OCI-LY1 (cell line): ENCODE data around the gene EPHA2.

Source experiments
- H2AFZ ChIP-seq: fragments of 200-600 bp; sonication (generic), shearing (Covaris generic); 2 replicates; pipeline ENCODE4 v1.6.0; 2014; ENCODE audit warnings: antibody characterized with exemption, mild to moderate bottlenecking, low read length
- H3F3A ChIP-seq: fragments of 200-600 bp; sonication (generic), shearing (Covaris generic); 2 replicates; pipeline ENCODE4 v1.6.0; 2014; ENCODE audit warnings: mild to moderate bottlenecking, antibody characterized with exemption, low read length, moderate library complexity; ENCODE audit not compliant: insufficient read depth
- H3K27ac ChIP-seq: fragments of 200-600 bp; sonication (generic); 2 replicates; pipeline ENCODE4 v1.5.1; 2014; ENCODE audit warnings: low read length, mixed run types, mild to moderate bottlenecking, low read depth; ENCODE audit not compliant: poor library complexity, severe bottlenecking
- H3K27me3 ChIP-seq: fragments of 200-600 bp; sonication (generic); 2 replicates; pipeline ENCODE4 v1.6.0; 2014; ENCODE audit warnings: antibody characterized with exemption, mild to moderate bottlenecking, low read length, moderate library complexity; ENCODE audit not compliant: insufficient read depth
- H3K36me3 ChIP-seq: fragments of 200-600 bp; sonication (generic); 2 replicates; pipeline ENCODE4 v1.6.1; 2014; ENCODE audit warnings: mild to moderate bottlenecking, antibody characterized with exemption, low read length, moderate library complexity, mixed read lengths; ENCODE audit not compliant: insufficient read depth
- H3K4me1 ChIP-seq: fragments of 200-600 bp; sonication (generic); 2 replicates; pipeline ENCODE4 v1.5.1; 2014; ENCODE audit warnings: mild to moderate bottlenecking, low read length, moderate library complexity; ENCODE audit not compliant: insufficient read depth, severe bottlenecking
- H3K4me2 ChIP-seq: fragments of 200-600 bp; sonication (generic), shearing (Covaris generic); 2 replicates; pipeline ENCODE4 v1.6.1; 2014; ENCODE audit warnings: low read length
- H3K4me3 ChIP-seq: fragments of 200-600 bp; sonication (generic); 2 replicates; pipeline ENCODE4 v1.5.1; 2014; ENCODE audit warnings: low read length, low read depth, mild to moderate bottlenecking, mixed read lengths; ENCODE audit not compliant: poor library complexity, severe bottlenecking
- H3K79me2 ChIP-seq: fragments of 200-600 bp; shearing (Covaris generic); 2 replicates; pipeline ENCODE4 v1.6.1; 2016; ENCODE audit warnings: mixed run types, low read length, mixed read lengths; ENCODE audit not compliant: insufficient read depth
- H3K9ac ChIP-seq: fragments of 200-600 bp; sonication (generic), shearing (Covaris generic); 2 replicates; pipeline ENCODE4 v1.6.1; 2014; ENCODE audit warnings: mild to moderate bottlenecking, low read length, mixed read lengths
- H3K9me2 ChIP-seq: fragments of 200-600 bp; sonication (generic), shearing (Covaris generic); 2 replicates; pipeline ENCODE4 v1.6.1; 2014; ENCODE audit warnings: low read depth, mild to moderate bottlenecking, low read length, mixed read lengths
- H3K9me3 ChIP-seq: fragments of 200-600 bp; shearing (Covaris generic); 2 replicates; pipeline ENCODE4 v1.6.1; 2014; ENCODE audit warnings: low read length, mixed read lengths
- H4K20me1 ChIP-seq: fragments of 200-600 bp; sonication (generic), shearing (Covaris generic); 2 replicates; pipeline ENCODE4 v1.6.0; 2016; ENCODE audit warnings: mild to moderate bottlenecking, low read length; ENCODE audit not compliant: insufficient read depth
- EZH2 ChIP-seq: fragments of 200-600 bp; sonication (generic), shearing (Covaris generic); IDR thresholded peaks from 2 replicates; pipeline ENCODE4 v1.8.0; 2017; ENCODE audit warnings: borderline replicate concordance, mixed run types, mild to moderate bottlenecking, antibody characterized with exemption, low read length, moderate library complexity, mixed read lengths
- TF ChIP-seq, protein P1 (sequence below): fragments of 200-600 bp; sonication (generic), shearing (Covaris generic); IDR thresholded peaks from 2 replicates; pipeline ENCODE4 v1.5.1; 2017; ENCODE audit warnings: mild to moderate bottlenecking, antibody characterized with exemption, low read length, moderate library complexity, mixed read lengths

Gene EPHA2

DNA sequence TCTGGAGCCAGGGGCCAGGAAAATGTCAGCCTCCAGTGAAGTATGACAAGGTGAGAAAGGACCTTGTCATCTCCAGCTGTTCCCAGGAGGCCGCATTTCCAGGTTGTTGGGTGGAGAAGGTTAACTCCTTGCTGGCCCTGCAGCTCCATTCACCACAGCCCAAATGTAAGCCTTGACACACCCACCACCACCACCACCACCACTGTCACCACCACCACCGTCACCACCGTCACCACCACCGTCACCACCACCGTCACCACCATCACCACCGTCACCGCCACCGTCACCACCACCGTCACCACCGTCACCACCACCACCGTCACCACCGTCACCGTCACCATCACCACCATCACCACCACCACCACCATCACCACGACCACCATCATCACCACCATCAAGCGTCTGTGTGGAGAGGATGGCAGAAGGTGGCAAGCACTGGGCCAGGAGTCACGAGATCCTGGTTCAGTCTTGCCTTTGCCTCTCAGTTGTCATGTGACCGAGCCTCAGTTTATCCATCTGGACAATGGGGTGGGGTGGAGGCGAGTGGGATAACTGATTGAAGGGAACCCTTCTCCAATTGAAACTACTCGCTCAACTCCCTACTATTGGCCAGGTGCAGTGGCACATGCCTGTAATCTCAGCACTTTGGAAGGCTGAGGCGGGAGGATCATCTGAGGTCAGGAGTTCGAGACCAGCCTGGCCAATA, 61.3 kb downstream of the EPHA2 start:
- H3K27me3 ChIP-seq: peaks cover 21% of the 10 kb centered on the region
- no peaks in the 10 kb centered on the region for H3K9me3 ChIP-seq
- no peak overlapping the region for H3K9ac ChIP-seq
- no peaks in the 10 kb centered on the region for H3K4me1 ChIP-seq
- no peaks in the 10 kb centered on the region for H4K20me1 ChIP-seq
- H3K4me3 ChIP-seq: no peak overlapping the region
- H3K27ac ChIP-seq: no peak overlapping the region
- no peaks in the 10 kb centered on the region for H3K9me2 ChIP-seq
- no peak overlapping the region for H3K4me2 ChIP-seq
- H3F3A ChIP-seq: no peaks in the 10 kb centered on the region
- no peaks in the 10 kb centered on the region for H3K36me3 ChIP-seq
- TF ChIP-seq, protein P1, sequence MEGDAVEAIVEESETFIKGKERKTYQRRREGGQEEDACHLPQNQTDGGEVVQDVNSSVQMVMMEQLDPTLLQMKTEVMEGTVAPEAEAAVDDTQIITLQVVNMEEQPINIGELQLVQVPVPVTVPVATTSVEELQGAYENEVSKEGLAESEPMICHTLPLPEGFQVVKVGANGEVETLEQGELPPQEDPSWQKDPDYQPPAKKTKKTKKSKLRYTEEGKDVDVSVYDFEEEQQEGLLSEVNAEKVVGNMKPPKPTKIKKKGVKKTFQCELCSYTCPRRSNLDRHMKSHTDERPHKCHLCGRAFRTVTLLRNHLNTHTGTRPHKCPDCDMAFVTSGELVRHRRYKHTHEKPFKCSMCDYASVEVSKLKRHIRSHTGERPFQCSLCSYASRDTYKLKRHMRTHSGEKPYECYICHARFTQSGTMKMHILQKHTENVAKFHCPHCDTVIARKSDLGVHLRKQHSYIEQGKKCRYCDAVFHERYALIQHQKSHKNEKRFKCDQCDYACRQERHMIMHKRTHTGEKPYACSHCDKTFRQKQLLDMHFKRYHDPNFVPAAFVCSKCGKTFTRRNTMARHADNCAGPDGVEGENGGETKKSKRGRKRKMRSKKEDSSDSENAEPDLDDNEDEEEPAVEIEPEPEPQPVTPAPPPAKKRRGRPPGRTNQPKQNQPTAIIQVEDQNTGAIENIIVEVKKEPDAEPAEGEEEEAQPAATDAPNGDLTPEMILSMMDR: no peak
- no peak for TF ChIP-seq EZH2
- H2AFZ ChIP-seq: no peak overlapping the region
- H3K79me2 ChIP-seq: no peaks in the 10 kb centered on the region

DNA sequence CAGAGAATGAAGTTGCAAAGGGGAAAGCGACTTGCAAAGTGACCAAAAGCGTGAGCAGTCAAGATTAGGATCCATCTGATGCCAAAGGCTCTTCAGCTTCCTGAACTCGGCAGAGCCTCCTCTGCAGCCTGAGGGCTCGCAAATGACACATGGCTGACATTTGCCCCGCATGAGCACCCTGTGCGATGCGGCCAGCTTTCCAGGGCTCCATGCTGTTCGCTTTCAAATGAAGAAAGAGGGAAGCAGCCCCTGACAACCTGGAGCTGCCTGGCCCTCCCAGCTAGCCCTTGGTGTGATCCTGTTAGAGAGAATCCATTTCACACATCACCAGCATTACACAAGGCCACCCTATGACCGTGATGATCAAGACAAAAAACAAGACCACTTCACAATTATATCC, 62.3 kb downstream of the EPHA2 start:
- no peaks in the 10 kb centered on the region for H3F3A ChIP-seq
- TF ChIP-seq, protein P1: no peak
- no peak for TF ChIP-seq EZH2
- no peaks in the 10 kb centered on the region for H4K20me1 ChIP-seq
- H3K9me2 ChIP-seq: no peaks in the 10 kb centered on the region
- H3K4me3 ChIP-seq: no peak overlapping the region
- H3K9me3 ChIP-seq: no peaks in the 10 kb centered on the region
- H2AFZ ChIP-seq: no peak overlapping the region
- H3K9ac ChIP-seq: no peak overlapping the region
- no peaks in the 10 kb centered on the region for H3K36me3 ChIP-seq
- H3K4me1 ChIP-seq: no peaks in the 10 kb centered on the region
- H3K79me2 ChIP-seq: no peaks in the 10 kb centered on the region
- H3K4me2 ChIP-seq: no peak overlapping the region
- H3K27ac ChIP-seq: no peak overlapping the region
- peaks cover 21% of the 10 kb centered on the region for H3K27me3 ChIP-seq

DNA sequence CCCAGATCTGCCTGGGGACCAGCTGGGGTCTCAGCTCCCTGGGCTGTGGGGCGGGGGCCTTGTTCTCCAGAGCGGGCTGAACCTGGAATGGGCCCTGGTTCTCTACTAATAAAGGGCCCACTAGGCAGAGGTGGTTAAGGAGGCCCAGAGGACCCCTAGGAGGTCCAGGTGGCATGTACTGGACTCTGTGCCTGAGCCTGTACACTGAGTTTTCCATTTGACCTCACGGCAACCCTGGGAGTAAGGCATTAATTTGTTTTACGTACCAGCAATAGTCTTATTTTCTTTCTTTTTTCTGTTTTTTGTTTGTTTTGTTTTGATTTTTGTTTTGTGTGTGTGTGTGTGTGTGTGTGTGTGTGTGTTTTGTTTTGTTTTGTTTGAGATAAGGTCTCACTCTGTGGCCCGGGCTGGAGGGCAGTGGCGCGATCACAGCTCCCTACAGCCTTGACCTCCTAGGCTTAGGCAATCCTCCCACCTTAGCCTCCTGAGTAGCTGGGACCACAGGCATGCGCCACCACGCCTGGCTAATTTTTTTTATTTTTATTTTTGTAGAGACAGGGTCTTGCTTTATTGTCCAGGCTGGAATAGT, 62.9 kb downstream of the EPHA2 start:
- Histone ChIP-seq H2AFZ (no peak overlapping the region), H3K36me3 (no peaks in the 10 kb centered on the region), H3K9ac (no peak overlapping the region), H4K20me1 (no peaks in the 10 kb centered on the region), H3K9me2 (no peaks in the 10 kb centered on the region), H3K27ac (no peak overlapping the region), H3F3A (no peaks in the 10 kb centered on the region), H3K4me1 (no peaks in the 10 kb centered on the region), H3K79me2 (no peaks in the 10 kb centered on the region), H3K4me3 (no peak overlapping the region), H3K9me3 (no peaks in the 10 kb centered on the region), H3K4me2 (no peak overlapping the region), H3K27me3 (peaks cover 21% of the 10 kb centered on the region)
- TF ChIP-seq, protein P1: no peak
- TF ChIP-seq EZH2: no peak
